ENCODE measurements around the gene NCAPH2.

Gene NCAPH2

DNA sequence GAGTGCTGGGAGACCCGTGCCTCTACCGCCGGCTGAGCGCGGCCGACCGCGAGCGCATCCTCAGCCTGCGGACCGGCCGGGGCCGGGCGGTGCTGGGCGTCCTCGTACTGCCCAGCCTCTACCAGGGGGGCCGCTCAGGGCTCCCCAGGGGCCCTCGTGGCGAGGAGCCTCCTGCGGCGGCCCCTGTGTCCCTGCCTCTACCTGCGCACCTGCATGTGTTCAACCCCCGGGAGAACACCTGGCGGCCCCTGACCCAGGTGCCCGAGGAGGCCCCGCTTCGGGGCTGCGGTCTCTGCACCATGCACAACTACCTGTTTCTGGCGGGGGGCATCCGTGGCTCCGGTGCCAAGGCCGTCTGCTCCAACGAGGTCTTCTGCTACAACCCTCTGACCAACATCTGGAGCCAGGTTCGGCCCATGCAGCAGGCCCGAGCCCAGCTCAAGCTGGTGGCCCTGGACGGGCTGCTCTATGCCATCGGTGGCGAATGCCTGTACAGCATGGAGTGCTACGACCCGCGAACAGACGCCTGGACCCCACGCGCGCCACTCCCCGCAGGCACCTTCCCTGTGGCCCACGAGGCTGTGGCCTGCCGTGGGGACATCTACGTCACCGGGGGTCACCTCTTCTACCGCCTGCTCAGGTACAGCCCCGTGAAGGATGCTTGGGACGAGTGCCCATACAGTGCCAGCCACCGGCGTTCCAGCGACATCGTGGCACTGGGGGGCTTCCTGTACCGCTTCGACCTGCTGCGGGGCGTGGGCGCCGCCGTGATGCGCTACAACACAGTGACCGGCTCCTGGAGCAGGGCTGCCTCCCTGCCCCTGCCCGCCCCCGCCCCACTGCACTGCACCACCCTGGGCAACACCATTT lies 41.1 kb downstream of the NCAPH2 start:
- no peak for DNase-seq (ENCODE audit: low read depth)

DNA sequence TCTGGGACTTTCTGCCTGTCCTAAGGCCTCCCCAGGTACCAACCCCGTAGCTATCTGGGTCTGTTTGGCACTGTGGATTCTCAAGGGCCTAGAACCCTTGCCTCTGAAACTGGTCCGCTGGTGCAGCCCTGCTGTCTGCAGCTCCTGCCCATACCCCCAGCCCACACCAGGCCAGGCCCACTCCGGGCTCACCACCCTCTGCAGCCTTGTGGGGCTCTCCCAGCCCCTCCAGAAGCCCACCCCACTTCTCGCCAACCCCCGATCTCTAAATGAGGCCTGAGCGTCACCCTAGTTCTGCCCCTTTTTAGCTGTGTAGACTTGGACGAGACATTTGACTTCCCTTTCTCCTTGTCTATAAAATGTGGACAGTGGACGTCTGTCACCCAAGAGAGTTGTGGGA lies 42.4 kb downstream of the NCAPH2 start:
- DNase-seq (ENCODE audit: low read depth): no peak

DNA sequence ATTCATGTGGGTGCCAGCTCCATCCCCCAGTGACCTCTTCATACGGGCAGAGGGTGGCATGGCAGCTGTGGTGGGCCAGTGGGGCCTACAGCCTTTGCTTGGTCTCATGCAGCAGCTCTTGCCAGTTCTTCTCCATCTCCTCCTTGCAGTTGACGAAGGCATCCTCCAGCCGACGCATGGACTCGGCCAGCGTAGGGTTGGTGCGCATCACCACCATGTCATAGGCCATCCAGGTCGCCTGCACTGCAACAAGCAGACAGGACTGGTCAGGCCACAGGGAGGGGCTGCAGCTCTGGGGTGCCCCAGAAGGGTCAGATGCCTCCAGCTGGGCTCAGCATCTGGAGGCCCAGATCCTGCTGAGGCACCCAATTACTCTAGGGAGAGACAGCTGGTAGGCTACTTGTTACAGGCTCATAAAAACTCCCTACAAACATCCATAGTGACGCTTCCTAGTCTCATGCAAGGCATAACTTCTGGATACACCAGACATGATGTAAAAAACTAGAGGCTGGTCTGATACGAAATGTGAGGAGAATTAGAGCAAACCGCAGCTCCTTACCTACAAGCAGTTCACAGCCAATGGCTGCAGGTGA lies 43.2 kb downstream of the NCAPH2 start:
- no peak for DNase-seq (ENCODE audit: low read depth)

DNA sequence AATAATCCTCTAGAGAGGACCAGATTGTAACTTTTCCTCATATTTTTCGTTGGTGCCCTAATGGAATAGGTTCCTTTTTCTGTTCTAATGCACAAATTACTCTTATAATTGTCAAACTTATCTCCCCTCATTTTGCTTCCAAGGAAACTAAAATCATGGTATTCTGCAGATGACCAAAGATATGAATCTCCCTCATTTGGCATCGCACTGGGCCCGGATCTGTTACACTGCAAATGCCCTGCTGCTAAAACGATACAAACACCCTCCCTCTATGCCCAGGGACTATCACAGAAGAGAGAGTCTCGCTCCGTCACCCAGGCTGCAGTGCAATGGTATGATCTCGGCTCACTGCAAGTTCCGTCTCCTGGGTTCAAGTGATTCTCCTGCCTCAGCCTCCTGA lies 45.3 kb downstream of the NCAPH2 start:
- no peak for DNase-seq (ENCODE audit: low read depth)

DNA sequence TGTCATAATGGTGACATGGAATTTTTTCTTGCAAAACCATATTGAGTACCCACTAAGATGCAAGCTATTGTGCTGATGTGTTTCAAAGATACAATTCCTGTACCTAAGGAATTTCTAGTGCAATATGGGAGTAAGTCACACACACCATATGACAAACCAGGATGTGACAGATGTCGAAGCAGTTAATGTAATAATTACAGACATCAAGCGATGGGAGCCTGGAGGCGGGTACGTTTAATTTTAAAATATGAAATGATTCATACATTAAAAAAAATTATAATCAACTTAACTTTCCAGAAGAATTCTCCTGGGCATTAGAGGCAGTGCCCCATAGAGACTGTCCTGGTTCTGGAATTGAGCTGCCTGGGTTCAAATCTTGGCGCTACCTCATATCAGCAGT lies 48.7 kb downstream of the NCAPH2 start:
- DNase-seq (ENCODE audit: low read depth): no peak

DNA sequence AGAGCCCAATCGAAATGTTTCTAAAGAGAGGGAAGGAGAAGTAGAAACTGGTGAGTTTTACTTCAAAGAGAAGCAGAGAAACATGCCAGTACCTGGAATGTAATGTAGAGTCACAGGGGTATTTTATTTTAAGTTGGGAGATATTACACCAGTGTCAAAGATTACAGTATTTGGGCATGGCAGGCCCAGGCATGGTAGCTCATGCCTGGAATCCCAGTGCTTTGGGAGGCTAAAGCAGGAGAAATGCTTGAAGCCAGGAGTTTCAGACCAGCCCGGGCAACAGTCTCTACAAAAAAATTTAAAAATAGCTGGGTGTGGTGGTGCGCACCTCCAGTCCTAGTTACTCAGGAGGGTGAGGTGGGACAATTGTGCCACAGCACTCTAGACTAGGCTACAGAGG lies 52.0 kb downstream of the NCAPH2 start:
- no peak for DNase-seq (ENCODE audit: low read depth)

DNA sequence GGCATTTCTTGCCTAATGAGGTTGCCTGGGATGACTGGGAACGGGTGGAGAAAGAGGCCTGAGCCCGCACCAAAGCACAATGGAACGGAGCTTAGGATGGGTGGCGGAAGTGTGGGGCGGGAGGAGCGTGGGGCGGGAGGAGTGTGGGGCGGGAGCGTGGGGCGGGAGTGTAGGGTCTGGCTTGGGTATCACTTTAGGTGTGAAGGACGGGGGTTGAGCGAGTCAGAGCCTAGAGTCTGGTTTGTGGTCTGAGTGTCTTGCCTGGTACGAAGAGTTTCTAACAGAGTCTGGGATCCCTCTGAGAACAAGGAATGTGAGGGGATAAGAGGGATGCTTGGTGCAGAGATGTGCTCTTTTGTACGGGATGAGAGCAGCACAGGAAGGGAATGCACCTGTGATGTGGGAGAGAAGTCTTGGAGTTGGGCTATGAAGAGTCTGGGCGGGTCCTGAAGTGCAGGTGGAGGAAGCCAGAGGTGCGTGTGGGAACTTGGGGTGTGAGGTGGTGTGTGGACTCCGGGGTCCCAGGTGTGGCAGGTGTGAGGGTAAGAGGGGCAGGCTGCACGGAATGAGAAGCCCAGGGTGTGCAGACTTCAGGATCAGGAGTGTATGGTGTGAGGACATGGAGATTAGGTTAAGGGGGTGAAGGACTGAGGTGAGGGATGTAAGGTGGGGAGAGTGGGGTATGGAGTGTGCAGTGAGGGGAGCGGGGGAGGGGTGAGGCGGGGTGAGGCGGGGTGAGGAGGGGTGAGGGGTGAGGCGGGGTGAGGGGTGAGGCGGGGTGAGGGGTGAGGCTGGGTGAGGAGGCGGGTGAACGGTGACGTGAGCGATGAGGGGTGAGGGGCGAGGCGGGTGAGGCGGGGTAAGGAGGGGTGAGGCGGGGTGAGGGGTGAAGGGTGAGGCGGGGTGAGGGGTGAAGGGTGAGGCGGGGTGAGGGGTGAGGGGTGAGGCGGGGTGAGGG lies 53.7 kb downstream of the NCAPH2 start:
- DNase-seq (ENCODE audit: low read depth): no peak

DNA sequence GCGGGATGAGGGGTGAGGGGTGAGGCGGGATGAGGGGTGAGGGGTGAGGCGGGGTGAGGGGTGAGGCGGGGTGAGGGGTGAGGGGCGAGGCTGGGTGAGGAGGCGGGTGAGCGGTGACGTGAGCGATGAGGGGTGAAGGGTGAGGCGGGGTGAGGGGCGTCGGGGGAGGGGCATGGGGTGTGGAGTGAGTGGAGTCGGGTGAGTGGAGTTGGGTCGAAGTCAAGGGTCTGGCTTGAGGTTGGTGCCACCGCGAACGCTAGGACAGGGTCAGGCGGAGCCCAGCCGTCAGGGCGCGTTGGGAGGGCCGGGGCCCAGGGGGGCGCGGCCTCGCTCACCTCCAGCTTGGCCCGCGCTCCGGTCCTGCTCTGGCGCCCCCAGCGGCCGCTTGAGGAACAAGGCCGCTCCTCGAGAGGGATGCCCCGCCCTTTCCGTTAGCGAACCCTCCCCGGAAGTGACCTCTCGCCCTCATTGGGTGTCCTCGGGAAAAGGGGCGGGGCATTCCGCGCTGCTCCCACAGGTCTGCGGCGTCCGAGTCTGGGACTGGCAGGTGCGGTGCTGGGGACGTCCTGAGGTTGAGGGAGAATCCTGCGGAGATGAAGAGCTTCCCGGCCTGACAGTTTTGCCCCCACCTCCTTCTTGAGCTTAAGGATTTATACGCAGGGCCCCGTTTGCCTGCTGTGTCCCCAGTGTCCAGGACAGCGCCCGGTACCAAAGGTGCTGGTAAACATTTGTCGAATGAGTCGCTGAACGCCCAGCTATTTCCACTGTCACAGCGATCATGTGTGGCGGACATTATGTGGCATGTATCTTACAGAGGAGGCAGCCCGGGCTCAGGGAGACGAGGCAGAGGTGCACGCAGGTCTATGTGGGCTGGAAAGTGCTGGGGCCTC lies 54.7 kb downstream of the NCAPH2 start, which contains the start of gene SYCE3:
TSS of gene SYCE3 (minus strand) at position 397 of the 890 bp plus-strand sequence. CDS start 6,514 bp downstream, outside the sequence.
- DNase-seq (ENCODE audit: low read depth): peak; percentile 96

DNA sequence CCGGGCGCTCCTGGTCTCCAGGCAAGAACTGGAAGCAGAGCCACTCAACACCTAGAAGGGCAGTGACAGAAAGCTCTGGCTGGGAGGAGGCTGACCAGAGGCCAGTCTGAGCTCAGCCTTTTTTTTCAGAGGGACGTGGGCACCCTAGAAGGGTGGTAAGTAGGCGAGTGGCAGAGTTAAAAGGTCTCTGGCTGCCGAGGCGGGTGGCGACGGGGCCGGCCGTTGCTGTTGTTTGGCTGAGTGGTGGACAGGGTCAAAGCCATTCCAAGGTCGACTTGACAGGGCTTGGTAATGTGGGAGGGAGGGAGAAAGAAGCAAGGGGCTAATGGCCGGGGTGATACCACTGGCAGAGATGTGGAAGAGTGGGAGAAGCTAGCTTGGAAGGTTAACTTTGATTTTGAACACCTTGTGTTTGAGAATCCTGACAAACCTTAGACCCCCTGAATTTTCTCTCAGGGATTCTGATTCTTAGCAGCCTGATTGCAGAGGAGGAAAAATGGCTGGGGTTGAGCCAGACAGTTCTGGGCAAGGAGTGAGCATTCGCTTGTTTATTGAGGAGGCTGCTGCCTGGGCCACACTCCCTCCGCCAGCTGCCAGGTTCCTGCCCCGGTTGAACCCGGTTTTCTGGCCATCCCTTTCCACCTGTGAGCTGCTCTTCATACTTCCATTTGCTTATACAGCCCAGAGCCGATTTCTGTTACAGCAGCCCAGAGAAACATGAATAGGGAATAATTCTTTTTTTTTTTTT lies 55.6 kb downstream of the NCAPH2 start:
- no peak for DNase-seq (ENCODE audit: low read depth)

DNA sequence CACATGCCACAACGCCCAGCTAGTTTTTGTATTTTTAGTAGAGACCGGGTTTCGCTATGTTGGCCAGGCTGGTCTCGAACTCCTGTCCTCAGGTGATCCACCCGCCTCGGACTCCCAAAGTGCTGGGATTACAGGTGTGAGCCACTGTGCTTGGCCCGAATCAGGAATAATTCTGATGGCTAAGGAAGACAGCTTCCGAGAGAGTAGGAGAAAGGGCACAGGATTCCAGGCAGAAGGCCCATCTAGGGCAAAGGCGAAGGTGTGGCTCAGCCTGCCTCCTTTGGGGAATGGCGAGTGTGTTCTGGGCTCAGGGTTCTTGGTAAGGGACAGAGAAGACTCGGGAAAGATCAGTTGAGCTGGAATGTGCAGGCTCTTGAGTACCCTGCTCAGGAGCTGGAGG lies 56.3 kb downstream of the NCAPH2 start:
- DNase-seq (ENCODE audit: low read depth): no peak

DNA sequence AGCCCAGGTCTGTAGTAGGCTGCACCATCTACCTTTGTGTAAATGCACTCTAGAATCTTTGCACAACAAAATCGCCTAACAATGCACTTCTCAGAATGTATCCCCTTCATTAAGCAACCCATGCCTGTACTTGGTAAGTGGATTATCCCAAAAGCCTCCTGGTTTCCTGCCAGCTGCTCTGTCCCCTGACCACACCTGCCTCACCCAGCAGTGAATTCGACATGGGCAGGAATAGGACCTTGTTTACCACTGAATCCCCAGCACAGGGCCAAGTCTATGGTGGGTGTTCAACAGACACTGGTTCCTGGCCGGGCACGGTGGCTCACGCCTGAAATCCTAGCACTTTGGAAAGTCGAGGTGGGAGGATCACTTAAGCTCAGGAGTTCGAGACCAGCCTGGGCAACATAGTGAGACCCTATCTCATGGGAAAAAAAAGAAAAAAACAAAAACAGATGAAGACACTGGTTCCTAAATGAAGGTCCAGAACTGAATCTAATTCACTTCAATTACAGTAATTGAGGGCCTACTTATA lies 59.8 kb downstream of the NCAPH2 start:
- no peak for DNase-seq (ENCODE audit: low read depth)

DNA sequence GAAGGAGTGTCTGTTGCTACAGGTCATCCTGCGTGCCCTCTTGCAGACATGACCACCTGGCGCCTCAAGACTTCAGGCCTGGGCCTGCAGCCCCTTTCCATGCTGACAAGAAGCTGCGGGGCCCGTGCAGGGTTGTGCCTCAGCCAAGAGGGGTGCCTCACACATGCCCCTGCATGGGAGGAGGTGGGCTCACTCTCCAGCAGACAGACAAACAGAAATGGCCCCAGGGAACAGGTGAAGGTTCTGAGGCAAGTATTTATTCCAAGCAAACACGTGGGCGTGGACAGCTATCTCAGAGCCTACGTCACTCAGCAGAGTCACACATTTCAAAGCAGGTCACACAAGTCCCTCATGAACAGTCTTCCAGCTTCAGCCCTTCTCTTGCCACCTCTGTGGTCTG lies 60.6 kb downstream of the NCAPH2 start:
- no peak for DNase-seq (ENCODE audit: low read depth)

DNA sequence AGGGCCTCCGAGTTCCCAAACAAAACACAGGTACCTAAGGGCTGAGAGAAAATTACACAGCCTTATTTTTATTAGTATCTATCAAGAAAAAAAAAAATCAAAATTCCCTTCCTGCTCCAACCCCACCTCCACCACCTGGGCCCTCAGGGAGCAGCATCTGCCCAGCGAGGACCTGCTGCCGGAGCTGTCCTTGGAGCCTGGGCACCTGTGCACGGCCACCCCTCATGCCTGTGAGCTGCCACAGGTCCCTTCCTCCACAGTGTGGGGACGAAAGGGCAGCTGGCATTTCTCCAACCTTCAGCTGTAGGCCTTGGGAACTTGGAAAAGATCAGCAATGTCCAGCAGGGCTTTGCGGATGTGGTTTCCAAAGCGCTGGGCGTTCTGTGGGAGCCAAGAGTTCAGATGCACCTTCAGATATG lies 61.0 kb downstream of the NCAPH2 start:
- DNase-seq (ENCODE audit: low read depth): no peak

DNA sequence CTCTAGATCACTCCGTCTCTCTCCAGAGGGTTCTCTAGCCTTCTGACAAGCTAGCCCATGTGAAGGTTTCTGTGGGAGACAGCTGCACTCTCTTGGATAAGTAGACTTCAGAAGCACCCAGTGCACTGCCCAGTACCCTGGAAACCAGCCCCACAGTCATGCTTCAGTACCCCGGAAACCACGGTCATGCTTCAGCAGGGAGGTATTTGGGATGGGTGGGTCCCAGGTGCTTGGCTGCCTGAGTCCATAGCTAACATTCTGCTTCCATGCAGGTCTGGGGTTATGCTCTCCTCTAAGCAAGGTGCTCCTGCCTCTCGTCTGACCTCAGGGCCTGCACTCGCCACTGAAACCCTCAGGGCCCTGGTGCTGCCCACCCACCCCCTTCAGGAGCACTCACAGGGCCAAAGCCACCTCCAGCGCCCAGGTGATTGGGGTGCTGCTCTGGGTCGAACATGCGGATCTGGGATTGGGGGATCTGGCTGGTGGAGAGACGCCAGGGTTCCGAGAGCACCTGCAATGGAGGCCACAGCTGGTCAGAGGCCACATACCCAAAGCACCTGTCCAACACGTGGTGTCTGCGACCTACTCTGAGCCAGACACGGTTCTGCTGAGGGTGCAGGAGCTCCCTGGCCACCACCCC lies 62.0 kb downstream of the NCAPH2 start:
- DNase-seq (ENCODE audit: low read depth): no peak

DNA sequence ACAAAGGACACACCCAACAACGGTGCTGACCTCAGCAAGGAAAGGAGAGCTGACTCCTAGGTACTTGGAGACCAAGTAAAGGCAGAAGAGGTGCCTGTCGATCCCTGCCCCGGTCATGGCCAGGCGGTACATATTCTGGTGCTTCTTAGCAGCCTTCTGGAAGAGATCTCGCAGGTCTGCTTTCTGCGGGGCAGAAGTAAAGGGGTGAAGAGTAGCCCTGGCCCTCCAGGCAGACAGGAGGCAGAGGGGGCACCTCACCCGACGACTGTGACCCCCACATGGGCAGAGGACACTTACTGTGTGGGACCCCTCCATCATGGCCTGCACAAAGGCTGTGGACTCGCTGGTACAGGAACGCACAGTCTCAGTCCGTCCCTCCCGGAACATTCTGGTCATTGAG lies 62.8 kb downstream of the NCAPH2 start:
- no peak for DNase-seq (ENCODE audit: low read depth)

DNA sequence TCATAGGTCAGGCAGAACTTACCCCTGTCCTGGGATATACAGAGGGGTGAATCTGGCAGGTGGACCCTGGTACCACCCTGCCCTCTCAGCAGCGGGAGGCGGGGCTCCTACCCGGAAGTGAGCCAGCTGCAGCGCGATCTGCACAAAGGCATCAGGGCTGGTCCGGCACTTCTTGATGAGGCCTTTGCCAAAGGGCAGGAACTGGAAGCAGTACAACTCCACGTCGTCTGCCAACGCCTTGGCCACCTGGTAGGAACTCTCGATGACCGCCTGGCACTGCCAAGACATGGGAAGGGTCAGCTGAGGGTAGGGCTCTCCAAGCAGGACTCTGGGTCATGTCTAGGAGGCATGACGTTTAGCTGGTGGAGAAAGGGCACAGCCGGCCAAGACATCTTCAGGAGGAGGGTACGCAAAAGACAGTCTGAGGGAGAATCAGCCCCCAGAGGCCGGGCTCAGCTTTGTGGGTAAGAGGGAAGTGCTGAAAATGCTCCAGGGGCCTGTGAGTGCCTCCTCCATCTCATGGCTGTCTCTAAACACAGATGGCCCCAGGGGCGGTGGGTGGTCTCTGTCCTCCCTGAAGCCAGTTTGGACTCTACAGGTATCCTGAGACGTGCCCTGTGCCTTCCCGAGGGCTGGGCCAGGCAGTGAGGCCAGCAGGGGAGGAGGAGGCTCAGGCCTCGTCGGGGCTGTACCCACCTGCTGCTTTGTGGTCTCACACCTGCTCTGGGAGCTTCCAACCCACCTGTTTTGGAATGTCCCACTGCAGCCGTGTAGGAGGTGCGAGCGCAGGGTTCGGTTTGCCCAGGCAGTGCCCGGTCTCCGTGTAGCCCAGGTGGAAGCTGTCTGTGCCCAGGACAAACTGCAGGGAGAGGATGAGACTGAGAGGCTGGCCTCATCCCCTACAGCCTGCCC lies 63.5 kb downstream of the NCAPH2 start:
- no peak for DNase-seq (ENCODE audit: low read depth)

DNA sequence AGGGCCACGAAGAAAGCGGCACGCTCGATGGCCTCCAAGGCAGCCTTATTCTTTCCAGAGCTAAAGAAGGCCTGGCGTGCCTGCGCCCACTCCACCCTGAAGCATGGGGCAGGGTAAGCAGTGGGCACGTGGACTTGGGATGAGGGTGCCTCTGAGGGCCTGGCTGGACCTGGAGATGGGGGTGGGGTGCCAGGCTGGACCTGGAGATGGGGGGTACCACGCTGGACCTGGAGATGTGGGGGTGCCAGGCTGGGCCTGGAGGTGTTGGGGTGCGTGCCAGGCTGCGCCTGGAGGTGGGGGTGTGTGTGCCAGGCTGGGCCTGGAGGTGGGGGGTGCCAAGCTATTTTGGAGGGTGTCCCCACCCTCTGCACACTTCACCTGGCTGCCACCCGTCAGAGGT lies 64.9 kb downstream of the NCAPH2 start:
- DNase-seq (ENCODE audit: low read depth): no peak

DNA sequence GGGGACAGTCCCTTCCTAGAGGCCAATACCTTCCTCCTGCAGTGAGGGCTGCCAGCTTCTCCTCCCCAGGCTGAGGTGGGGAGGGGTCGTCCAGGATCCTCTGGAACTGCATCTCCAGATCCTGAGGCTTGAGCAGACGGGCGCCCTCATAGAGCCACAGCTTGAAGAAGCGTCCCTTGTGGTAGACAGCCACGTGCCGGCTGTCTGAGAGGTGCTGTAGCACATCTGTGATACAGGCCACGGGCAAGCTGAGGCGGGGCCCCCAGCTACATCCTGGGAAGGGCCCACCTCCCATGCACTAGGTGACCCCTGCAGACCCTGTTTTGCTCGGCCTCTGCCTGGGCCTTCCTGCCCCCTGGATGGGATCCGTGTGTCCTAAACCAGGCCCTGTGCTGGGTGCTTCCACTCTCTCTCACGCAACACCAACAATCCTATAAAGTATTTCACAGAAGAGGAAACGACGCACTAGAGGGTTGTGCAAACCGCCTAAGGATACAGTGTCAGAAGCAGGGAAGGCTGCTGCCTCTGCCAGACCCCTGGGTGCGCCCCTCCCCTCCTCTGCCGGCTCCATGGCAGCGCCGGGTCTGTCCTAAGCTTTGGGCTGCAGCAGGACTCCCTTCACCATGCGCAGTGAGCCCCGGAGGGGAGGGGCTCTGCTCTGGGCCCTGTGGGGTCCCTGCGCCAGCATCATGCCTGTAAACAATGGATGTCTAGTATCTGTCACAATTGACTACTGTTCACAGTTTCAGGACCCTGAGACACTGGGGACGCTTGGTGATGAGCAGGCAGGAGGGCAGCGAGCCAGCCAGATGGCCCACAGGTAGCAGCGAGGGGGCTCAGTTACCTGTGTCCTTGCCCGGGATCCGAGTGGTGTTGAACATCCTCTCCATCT lies 65.7 kb downstream of the NCAPH2 start:
- no peak for DNase-seq (ENCODE audit: low read depth)

Measured in stimulated activated CD4-positive, alpha-beta T cell treated with anti-CD3 and anti-CD28 coated beads, Interleukin-2, amount 100 ng/mL, for 4 hours (primary cell).